Esophagus squamous epithelium (tissue), 4 donors: Measurements from ENCODE around the gene DNER.

ENCODE experiments used
- CTCF ChIP-seq, 6 experiments: fragments of 450-650 bp in 4 of 6; fragments of 200-600 bp in 2 of 6; sonication (generic) in 2 of 6; IDR thresholded peaks; one replicate each; pipeline ENCODE4 v1.5.1; 2016 to 2019; ENCODE audit warnings: antibody characterized with exemption in 6 of 6, mild to moderate bottlenecking in 4 of 6, moderate library complexity in 4 of 6
- POLR2A ChIP-seq, 4 donors: fragments of 450-650 bp; IDR thresholded peaks; one replicate each; pipeline ENCODE4 v1.6.1; 2017; ENCODE audit warnings: antibody characterized with exemption in 4 of 4, mild to moderate bottlenecking in 4 of 4, moderate library complexity in 3 of 4

GRCh38 chr2:229586012-229586411 is 128.3 kb downstream of the DNER start:
- TF ChIP-seq CTCF (IDR thresholded peaks at IDR 0.05) = no peak
- no peak for TF ChIP-seq POLR2A (IDR thresholded peaks at IDR 0.05)
